HepG2 (cell line): Measurements from ENCODE around the gene RAB1B. TPM values are rescaled to one million over a fixed set of nuclear protein-coding genes. Genes with fewer than 3 reads are reported as not detected.

Experiments used
- ARHGAP35 ChIP-seq: sonication (generic); formaldehyde crosslinking; IDR thresholded peaks from 2 replicates; pipeline ENCODE4 v1.9.0; 2022; ENCODE audit warnings: mild to moderate bottlenecking, inconsistent platforms, moderate library complexity, missing genetic modification reagents, borderline replicate concordance
- DMTF1 ChIP-seq: sonication (generic); formaldehyde crosslinking; IDR thresholded peaks from 2 replicates; pipeline ENCODE4 v1.4.0; 2020; ENCODE audit warnings: mild to moderate bottlenecking, missing genetic modification reagents
- HMGXB4 ChIP-seq, 2 experiments: sonication (generic) in 1 of 2; formaldehyde crosslinking in 1 of 2; IDR thresholded peaks; 2 replicates each; pipeline versions ENCODE4 v1.4.0 to v1.6.1; 2018 to 2020; ENCODE audit warnings: missing genetic modification reagents in 2 of 2, borderline replicate concordance in 1 of 2, low read depth in 1 of 2, mild to moderate bottlenecking in 1 of 2, missing biosample characterization in 1 of 2
- HOXA5 ChIP-seq: sonication (generic); formaldehyde crosslinking; IDR thresholded peaks from 2 replicates; pipeline ENCODE4 v1.4.0; 2020; ENCODE audit warnings: missing genetic modification reagents
- KMT2A ChIP-seq: sonication (generic); formaldehyde crosslinking; IDR thresholded peaks from 2 replicates; pipeline ENCODE4 v1.4.0; 2020; ENCODE audit warnings: missing genetic modification reagents
- NAIF1 ChIP-seq: sonication (generic); formaldehyde crosslinking; IDR thresholded peaks from 2 replicates; pipeline ENCODE4 v1.5.0; 2020; ENCODE audit warnings: mild to moderate bottlenecking, missing genetic modification reagents, borderline replicate concordance
- NFRKB ChIP-seq: fragments of 450-650 bp; IDR thresholded peaks from 2 replicates; pipeline ENCODE4 v1.6.1; 2017
- PHF5A ChIP-seq: IDR thresholded peaks from one replicate; pipeline ENCODE4 v1.6.1; 2018; ENCODE audit warnings: low read depth, missing genetic modification reagents; ENCODE audit not compliant: unreplicated experiment
- SMAD3 ChIP-seq: sonication (generic); formaldehyde crosslinking; IDR thresholded peaks from 2 replicates; pipeline ENCODE4 v1.4.0; 2020; ENCODE audit warnings: missing genetic modification reagents
- SMARCE1 ChIP-seq: fragments of 450-650 bp; IDR thresholded peaks from 2 replicates; pipeline ENCODE4 v1.6.1; 2017; ENCODE audit warnings: borderline replicate concordance
- STAG1 ChIP-seq: sonication (generic); formaldehyde crosslinking; IDR thresholded peaks from 2 replicates; pipeline ENCODE4 v1.4.0; 2020; ENCODE audit warnings: missing genetic modification reagents
- TEAD2 ChIP-seq: sonication (generic); formaldehyde crosslinking; IDR thresholded peaks from 2 replicates; pipeline ENCODE4 v1.9.0; 2021; ENCODE audit warnings: missing genetic modification reagents
- ZBTB49 ChIP-seq: sonication (generic); formaldehyde crosslinking; IDR thresholded peaks from 2 replicates; pipeline ENCODE4 v1.4.0; 2020; ENCODE audit warnings: missing genetic modification reagents, borderline replicate concordance
- ZBTB7A ChIP-seq: sonication (generic); formaldehyde crosslinking; IDR thresholded peaks from 2 replicates; pipeline ENCODE4 v1.8.0; 2022; ENCODE audit warnings: mild to moderate bottlenecking, missing genetic modification reagents
- ZFX ChIP-seq: sonication (generic); formaldehyde crosslinking; IDR thresholded peaks from 2 replicates; pipeline ENCODE4 v1.4.0; 2020; ENCODE audit warnings: mild to moderate bottlenecking, low read depth, missing genetic modification reagents, moderate library complexity
- ZNF275 ChIP-seq: sonication (generic); formaldehyde crosslinking; IDR thresholded peaks from 2 replicates; pipeline ENCODE4 v1.8.0; 2022; ENCODE audit warnings: missing genetic modification reagents, mild to moderate bottlenecking, inconsistent platforms, borderline replicate concordance
- ZNF350 ChIP-seq: sonication (generic); formaldehyde crosslinking; IDR thresholded peaks from 2 replicates; pipeline ENCODE4 v1.4.0; 2020; ENCODE audit warnings: mild to moderate bottlenecking, low read depth, missing genetic modification reagents, borderline replicate concordance
- ZNF546 ChIP-seq: sonication (generic); formaldehyde crosslinking; conservative IDR thresholded peaks from 2 replicates; pipeline ENCODE4 v1.8.1; 2023; ENCODE audit warnings: mild to moderate bottlenecking, missing genetic modification reagents
- ZNF652 ChIP-seq: IDR thresholded peaks from 2 replicates; pipeline ENCODE4 v1.6.1; 2016; ENCODE audit warnings: low read depth, borderline replicate concordance
- ZNF660 ChIP-seq: sonication (generic); formaldehyde crosslinking; IDR thresholded peaks from 2 replicates; pipeline ENCODE4 v1.5.1; 2020; ENCODE audit warnings: mild to moderate bottlenecking, low read depth, missing genetic modification reagents, borderline replicate concordance
- ZNF7 ChIP-seq: IDR thresholded peaks from 2 replicates; pipeline ENCODE4 v1.6.1; 2016; ENCODE audit warnings: missing biosample characterization, missing genetic modification reagents
- ZNF772 ChIP-seq: sonication (generic); formaldehyde crosslinking; IDR thresholded peaks from 2 replicates; pipeline ENCODE4 v1.5.0; 2020; ENCODE audit warnings: mild to moderate bottlenecking, missing genetic modification reagents
- ZNF777 ChIP-seq: sonication (generic); formaldehyde crosslinking; IDR thresholded peaks from 2 replicates; pipeline ENCODE4 v1.4.0; 2020; ENCODE audit warnings: missing genetic modification reagents
- polyA plus RNA-seq, 8 experiments: library from polyadenylated mRNA; depleted of rRNA in 3 of 8; stranded (reverse) in 7 of 8; unstranded in 1 of 8; fragments of >200 nt; fragmentation: Illumina TruSeq in 4 of 8; extraction: Trizol in 4 of 8; gene quantifications; 2 replicates each; pipeline versions ENCODE4 v1.2.1 to v1.2.3, GENCODE V29; 2011 to 2016; ENCODE audit warnings: low read depth in 4 of 8, missing spikeins in 1 of 8, mixed read lengths in 1 of 8; ENCODE audit not compliant: insufficient read depth in 1 of 8
- total RNA-seq, 5 experiments: library from RNA; depleted of rRNA; stranded (reverse); fragments of >200 nt; fragmentation: Illumina TruSeq; extraction: Trizol; gene quantifications; 2 replicates each; pipeline ENCODE4 v1.2.3, GENCODE V29; 2016; ENCODE audit warnings: low read depth in 1 of 5

Gene RAB1B
- total and polyA plus RNA-seq, 2 of the 13 experiments (the other 11 are each of a cell fraction or from before 2014, with no cell fraction given), result 77.9 to 87.9 TPM

GRCh38 chr11:66317723-66318599, 49.5 kb downstream of the RAB1B start (continued):
- TF ChIP-seq ZFX (CRISPR knock-in tag) (peak; percentile 84), HOXA5 (CRISPR knock-in tag) (no peak), ZNF275 (0 out of 2 replicates have a peak, but pooled peaks have one; percentile 48), HMGXB4 (CRISPR knock-in tag; IDR thresholded peaks at IDR 0.05; ENCODE audit: borderline replicate concordance in 1 of 2, low read depth in 1 of 2) (peak in 1 of 2 experiments; percentile 28; a peak in 1 of 4 replicates), DMTF1 (CRISPR knock-in tag) (no peak), TEAD2 (no peak), SMAD3 (CRISPR knock-in tag) (no peak), ZNF350 (CRISPR knock-in tag) (no peak), ZNF660 (no peak), ZNF546 (CRISPR knock-in tag) (no peak), ZBTB49 (CRISPR knock-in tag) (no peak), NAIF1 (no peak), KMT2A (no peak), PHF5A (no peak), ARHGAP35 (CRISPR knock-in tag) (no peak), ZNF652 (CRISPR knock-in tag) (peak; percentile 91), ZNF772 (no peak), NFRKB (no peak), ZNF777 (CRISPR knock-in tag) (no peak), STAG1 (CRISPR knock-in tag) (no peak), ZNF7 (CRISPR knock-in tag) (no peak), ZBTB7A (CRISPR knock-in tag) (no peak), SMARCE1 (no peak)
